ENCODE data around the gene CASP6.
"Not testable (repeated sequence)": the region's sequence is repeated elsewhere in the genome, so short reads cannot be mapped to it uniquely, and the experiment has no call there.

Gene CASP6

GRCh38 chr4:109718759-109719158, 15.5 kb upstream of the CASP6 start:
- no peak for DNase-seq

DNA sequence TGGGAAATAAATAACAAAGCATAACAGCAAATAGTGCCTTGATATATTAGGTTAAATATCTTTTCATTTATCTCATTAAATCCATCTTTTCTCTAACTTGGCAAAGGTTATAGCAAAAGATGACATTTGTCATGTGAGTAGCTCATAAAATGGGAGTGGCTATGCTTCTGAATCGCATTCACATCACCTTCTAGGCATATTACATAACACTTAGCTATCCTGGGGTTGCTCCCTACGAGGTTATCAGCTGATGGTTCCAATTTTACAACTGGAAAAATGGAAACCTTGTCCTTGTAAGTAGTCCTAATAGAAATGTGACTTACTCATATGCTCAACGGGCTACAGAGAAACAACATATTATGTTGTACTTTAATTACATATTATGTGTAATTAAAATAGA, 10.3 kb upstream of the CASP6 start:
- DNase-seq: no peak

GRCh38 chr4:109708990-109709389, 5.7 kb upstream of the CASP6 start:
- no peak for DNase-seq

GRCh38 chr4:109708435-109708834, 5.2 kb upstream of the CASP6 start:
- no peak for DNase-seq

- no peak for DNase-seq
Measured at GRCh38 chr4:109703664-109704361, 568 bp upstream of the CASP6 start.

GRCh38 chr4:109701566-109702410, 1.5 kb downstream of the CASP6 start:
- no peak for DNase-seq

- no peak for DNase-seq
Measured at GRCh38 chr4:109699553-109700225, 3.6 kb downstream of the CASP6 start.

GRCh38 chr4:109698656-109699055, 4.6 kb downstream of the CASP6 start:
- DNase-seq: no peak

DNA sequence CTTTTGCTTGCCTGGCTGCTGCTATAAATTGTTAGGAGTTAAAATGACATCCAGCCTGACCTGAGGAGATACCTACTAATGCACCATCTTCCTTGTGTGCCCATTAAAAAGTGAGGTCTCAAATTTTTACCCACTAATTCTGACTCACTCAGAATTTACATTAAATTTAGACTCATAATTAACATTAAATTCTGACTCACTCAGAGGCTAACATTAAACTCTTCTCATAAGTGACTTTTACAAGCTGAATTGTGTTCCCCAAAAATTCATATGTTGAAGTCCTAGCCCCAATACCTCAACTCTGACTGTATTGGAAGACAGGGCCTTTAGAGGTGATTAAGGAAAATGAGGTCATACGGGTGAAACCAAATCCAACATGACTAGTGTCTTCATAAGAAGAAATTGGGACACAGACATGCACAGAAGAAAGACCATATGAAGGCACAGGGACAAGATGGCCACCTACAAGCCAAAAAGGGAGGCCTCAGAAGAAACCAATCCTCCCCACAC, 11.8 kb downstream of the CASP6 start:
- DNase-seq: no peak

- no peak for DNase-seq
Measured at GRCh38 chr4:109690690-109691410, 12.4 kb downstream of the CASP6 start.

DNA sequence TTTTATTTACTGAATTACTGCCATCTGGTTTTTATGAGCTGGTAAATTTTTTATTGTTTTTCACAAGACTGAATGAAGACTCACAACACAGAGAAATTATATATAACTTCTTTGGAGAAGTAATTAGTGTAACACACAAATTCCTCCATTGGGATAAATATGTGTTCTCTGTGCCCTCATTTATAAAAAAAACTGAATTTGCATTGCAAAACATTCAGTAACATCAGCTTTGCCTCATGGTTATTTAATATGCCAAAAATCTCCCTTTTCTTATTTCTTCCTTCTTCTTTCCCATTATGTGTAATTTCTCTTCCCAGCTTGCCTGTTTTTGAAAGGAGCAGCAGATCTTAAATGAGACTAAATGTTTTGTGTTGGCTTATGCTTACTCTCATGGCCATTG, 18.5 kb downstream of the CASP6 start:
- DNase-seq: no peak

DNA sequence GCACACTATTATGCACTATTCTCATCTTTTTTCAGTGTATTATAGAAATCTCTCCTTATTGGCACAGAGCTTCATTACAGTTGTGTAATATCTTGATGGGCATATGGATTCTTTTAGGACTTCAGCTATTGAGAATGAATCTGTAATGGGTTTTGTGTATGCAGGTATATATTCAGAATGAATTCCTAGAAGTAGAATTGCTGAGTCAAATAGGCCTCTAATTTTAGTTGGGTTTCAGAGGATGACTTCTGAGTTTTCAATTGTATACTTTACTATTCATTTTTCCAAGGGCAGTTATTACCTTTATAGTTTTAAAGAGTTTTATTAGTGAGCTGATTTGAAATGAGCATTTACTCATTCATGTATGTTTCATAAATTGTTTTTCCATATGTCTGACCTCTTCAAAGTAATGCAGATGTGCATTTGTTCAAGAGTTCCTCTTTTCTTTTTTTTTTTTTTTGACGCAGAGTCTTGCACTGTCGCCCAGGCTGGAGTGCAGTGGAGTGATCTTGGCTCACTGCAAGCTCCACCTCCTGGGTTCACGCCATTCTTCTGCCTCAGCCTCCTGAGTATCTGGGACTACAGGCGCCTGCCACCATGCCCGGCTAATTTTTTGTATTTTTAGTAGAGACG, 19.5 kb downstream of the CASP6 start:
- no peak for DNase-seq

DNA sequence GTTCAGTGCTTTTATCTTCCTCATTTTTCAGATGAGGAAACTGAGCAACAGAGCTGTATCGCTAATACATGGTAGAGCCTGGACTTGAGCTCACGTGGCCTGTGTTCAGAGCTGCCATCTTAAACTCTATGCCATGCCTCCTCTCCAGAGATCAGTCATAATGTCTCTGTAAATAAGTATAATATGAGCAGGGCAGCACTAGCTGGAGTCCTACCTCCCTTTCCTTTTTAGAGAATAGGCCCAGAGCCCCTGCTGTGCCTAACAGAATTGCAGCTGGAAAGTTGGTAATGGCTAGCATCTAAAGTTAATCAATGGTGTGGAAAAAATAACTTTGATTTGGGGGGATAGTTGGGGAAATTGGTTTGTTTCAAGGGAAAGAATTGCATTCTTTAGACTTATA, 20.4 kb downstream of the CASP6 start:
- no peak for DNase-seq

GRCh38 chr4:109678925-109679324, 24.3 kb downstream of the CASP6 start:
- not testable (repeated sequence) for DNase-seq

- DNase-seq: not testable (repeated sequence)
Measured at GRCh38 chr4:109678472-109678871, 24.8 kb downstream of the CASP6 start.

- no peak for DNase-seq
Measured at GRCh38 chr4:109676886-109677285, 26.4 kb downstream of the CASP6 start.

DNA sequence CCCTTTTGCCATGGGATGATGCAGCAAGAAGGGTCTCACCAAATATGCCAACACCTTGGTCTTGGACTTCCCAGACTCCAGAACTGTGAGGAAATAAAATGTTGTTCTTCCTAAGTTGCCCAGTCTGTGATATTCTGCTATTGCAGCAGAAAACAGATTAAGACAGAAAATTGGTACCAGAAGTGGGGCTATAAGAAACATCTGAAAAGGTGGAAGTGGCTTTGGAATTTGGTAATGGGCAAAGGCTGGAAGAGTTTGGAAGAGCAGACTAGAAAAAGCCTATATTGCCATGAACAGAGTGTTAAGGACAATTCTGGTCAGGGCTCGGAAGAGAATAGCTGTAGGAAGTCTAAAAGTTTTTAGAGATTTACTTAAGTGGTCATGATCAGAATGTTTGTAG, 27.4 kb downstream of the CASP6 start:
- DNase-seq: no peak

DNA sequence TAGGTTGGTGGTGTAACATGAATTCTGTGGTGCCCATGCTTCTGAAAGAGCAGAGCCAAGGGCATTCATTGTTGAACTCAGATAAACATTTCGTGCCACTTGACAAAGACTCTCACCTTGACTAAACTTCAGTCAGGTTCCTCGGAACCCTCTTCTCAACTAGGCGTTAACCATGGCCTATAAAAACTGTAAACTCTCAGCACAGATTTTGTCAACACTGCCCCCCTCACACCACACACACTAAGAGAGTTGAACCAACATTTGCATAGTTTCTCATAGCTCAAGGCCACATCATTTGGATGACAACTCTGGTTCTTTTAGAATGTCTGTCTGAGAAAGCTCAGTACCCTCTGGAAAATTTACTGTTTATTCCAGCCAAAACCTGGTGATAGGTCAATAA, 28.1 kb downstream of the CASP6 start:
- no peak for DNase-seq

GRCh38 chr4:109673303-109673702, 29.9 kb downstream of the CASP6 start:
- DNase-seq: no peak

GRCh38 chr4:109672169-109672930, 30.9 kb downstream of the CASP6 start:
- no peak for DNase-seq

- DNase-seq: no peak
Measured at GRCh38 chr4:109671350-109671749, 31.9 kb downstream of the CASP6 start.
